Loucy (cell line): ENCODE data around the gene TRAPPC14.

Experiments
- H2AFZ ChIP-seq: fragments of 200-600 bp; sonication (generic); 2 replicates; pipeline ENCODE4 v1.6.0; 2016; ENCODE audit warnings: antibody characterized with exemption, mild to moderate bottlenecking, low read length, moderate library complexity
- H3F3A ChIP-seq: fragments of 200-600 bp; 2 replicates; pipeline ENCODE4 v1.6.0; 2016; ENCODE audit warnings: antibody characterized with exemption, low read depth, mild to moderate bottlenecking
- H3K27me3 ChIP-seq: fragments of 200-600 bp; sonication (generic); 2 replicates; pipeline ENCODE4 v1.6.1; 2014; ENCODE audit warnings: low read length, mild to moderate bottlenecking; ENCODE audit not compliant: insufficient read depth, poor library complexity, severe bottlenecking
- H3K36me3 ChIP-seq: fragments of 200-600 bp; sonication (generic); 2 replicates; pipeline ENCODE4 v1.6.1; 2016; ENCODE audit warnings: low read length; ENCODE audit not compliant: insufficient read depth
- H3K4me1 ChIP-seq: fragments of 200-600 bp; sonication (generic); 2 replicates; pipeline ENCODE4 v1.5.1; 2014; ENCODE audit warnings: low read length, mild to moderate bottlenecking; ENCODE audit not compliant: insufficient read depth, poor library complexity, severe bottlenecking
- H3K4me2 ChIP-seq: fragments of 200-600 bp; sonication (generic); 2 replicates; pipeline ENCODE4 v1.6.0; 2014; ENCODE audit warnings: antibody characterized with exemption, low read length, low read depth, mild to moderate bottlenecking; ENCODE audit not compliant: poor library complexity, severe bottlenecking
- H3K4me3 ChIP-seq: fragments of 200-600 bp; sonication (generic); 2 replicates; pipeline ENCODE4 v1.5.1; 2014; ENCODE audit warnings: low read length, mild to moderate bottlenecking, mixed read lengths; ENCODE audit not compliant: poor library complexity, severe bottlenecking
- H3K79me2 ChIP-seq: fragments of 200-600 bp; sonication (generic); 2 replicates; pipeline ENCODE4 v1.6.1; 2014; ENCODE audit warnings: low read length; ENCODE audit not compliant: insufficient read depth
- H3K9ac ChIP-seq: fragments of 200-600 bp; sonication (generic); 2 replicates; pipeline ENCODE4 v1.6.0; 2014; ENCODE audit warnings: mild to moderate bottlenecking, low read depth, low read length, moderate library complexity; ENCODE audit not compliant: poor library complexity, severe bottlenecking
- H3K9me2 ChIP-seq: fragments of 200-600 bp; sonication (generic); replicated peaks from 2 replicates; pipeline ENCODE4 v1.6.1; 2016; ENCODE audit warnings: low read depth, low read length, mixed read lengths
- H3K9me3 ChIP-seq: fragments of 200-600 bp; sonication (generic); 2 replicates; pipeline ENCODE4 v1.6.1; 2014; ENCODE audit warnings: mild to moderate bottlenecking, antibody characterized with exemption, low read length, low read depth; ENCODE audit not compliant: insufficient read depth
- H4K20me1 ChIP-seq: fragments of 200-600 bp; sonication (generic); 2 replicates; pipeline ENCODE4 v1.6.0; 2014; ENCODE audit warnings: antibody characterized with exemption, low read length, mild to moderate bottlenecking; ENCODE audit not compliant: insufficient read depth, poor library complexity, severe bottlenecking
- EZH2phosphoT487 ChIP-seq: fragments of 200-600 bp; IDR thresholded peaks from 2 replicates; pipeline ENCODE4 v1.6.1; 2018; ENCODE audit warnings: antibody characterized with exemption, mild to moderate bottlenecking, moderate library complexity, borderline replicate concordance
- TF ChIP-seq, protein P1 (sequence below): fragments of 200-600 bp; sonication (generic); conservative IDR thresholded peaks from 2 replicates; pipeline ENCODE4 v1.5.1; 2014; ENCODE audit warnings: mild to moderate bottlenecking, antibody characterized with exemption, low read length

TRAPPC14 gene

DNA sequence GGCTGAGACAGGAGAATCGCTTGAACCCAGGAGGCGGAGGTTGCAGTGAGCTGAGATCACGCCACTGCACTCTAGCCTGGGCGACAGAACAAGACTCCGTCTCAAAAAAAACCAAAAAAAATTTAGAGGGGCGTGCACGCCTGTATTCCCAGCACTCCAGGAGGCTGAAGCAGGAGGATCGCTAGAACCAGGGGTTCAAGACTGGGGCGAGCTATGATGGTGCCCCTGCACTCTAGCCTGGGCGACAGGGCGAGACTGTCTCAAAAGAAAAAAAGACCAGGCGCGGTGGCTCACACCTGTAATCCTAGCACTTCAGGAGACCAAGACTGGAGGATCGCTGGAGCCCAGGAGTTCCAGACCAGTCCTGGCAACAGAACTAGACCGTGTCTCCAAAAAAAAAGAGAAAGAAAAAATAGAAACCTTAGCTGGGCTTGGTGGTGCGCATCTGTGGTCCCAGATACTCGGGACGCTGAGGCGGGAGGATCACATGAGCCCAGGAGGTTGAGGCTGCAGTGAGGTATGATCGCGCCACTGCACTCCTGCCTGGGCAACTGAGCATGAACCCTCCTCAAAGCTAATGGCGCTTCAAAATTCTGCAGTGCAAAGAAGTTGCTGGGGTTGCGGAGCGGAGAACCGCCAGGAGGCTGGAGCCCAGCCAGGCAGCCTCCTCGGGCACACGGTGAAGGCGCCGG, 32.1 kb downstream of the TRAPPC14 start:
- Histone ChIP-seq H2AFZ (peak overlapping the region; percentile 84), H3K4me2 (peak overlapping the region; percentile 98), H3K9me3 (no peaks in the 10 kb centered on the region), H4K20me1 (no peaks in the 10 kb centered on the region), H3K79me2 (peaks cover 33% of the 10 kb centered on the region), H3K9ac (peak overlapping the region; percentile 97), H3K27me3 (no peaks in the 10 kb centered on the region), H3K9me2 (no peaks in the 10 kb centered on the region), H3F3A (no peaks in the 10 kb centered on the region; the same call in 1 of the 2 replicates), H3K4me3 (peak overlapping the region; percentile 95), H3K4me1 (peaks cover 25% of the 10 kb centered on the region), H3K36me3 (no peaks in the 10 kb centered on the region)
- TF ChIP-seq EZH2phosphoT487: no peak
- TF ChIP-seq, protein P1, sequence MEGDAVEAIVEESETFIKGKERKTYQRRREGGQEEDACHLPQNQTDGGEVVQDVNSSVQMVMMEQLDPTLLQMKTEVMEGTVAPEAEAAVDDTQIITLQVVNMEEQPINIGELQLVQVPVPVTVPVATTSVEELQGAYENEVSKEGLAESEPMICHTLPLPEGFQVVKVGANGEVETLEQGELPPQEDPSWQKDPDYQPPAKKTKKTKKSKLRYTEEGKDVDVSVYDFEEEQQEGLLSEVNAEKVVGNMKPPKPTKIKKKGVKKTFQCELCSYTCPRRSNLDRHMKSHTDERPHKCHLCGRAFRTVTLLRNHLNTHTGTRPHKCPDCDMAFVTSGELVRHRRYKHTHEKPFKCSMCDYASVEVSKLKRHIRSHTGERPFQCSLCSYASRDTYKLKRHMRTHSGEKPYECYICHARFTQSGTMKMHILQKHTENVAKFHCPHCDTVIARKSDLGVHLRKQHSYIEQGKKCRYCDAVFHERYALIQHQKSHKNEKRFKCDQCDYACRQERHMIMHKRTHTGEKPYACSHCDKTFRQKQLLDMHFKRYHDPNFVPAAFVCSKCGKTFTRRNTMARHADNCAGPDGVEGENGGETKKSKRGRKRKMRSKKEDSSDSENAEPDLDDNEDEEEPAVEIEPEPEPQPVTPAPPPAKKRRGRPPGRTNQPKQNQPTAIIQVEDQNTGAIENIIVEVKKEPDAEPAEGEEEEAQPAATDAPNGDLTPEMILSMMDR: no peak

DNA sequence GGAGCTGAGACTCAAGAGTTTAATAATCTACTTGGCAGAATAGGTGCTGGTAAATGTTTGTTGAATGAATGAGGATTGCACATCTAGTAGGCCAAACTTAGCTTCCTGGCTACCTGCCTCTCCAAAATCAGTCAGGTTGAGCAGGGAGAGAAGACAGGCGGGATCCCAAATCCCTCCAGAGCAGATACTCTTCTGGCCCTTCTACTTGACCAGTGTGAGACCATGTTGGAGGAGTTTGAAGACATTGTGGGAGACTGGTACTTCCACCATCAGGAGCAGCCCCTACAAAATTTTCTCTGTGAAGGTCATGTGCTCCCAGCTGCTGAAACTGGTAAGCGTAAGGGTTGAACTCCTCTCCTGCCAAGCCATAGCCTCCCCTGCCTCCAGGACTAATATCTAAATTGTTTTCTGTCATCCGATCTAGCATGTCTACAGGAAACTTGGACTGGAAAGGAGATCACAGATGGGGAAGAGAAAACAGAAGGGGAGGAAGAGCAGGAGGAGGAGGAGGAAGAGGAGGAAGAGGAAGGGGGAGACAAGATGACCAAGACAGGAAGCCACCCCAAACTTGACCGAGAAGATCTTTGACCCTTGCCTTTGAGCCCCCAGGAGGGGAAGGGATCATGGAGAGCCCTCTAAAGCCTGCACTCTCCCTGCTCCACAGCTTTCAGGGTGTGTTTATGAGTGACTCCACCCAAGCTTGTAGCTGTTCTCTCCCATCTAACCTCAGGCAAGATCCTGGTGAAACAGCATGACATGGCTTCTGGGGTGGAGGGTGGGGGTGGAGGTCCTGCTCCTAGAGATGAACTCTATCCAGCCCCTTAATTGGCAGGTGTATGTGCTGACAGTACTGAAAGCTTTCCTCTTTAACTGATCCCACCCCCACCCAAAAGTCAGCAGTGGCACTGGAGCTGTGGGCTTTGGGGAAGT, 34.0 kb downstream of the TRAPPC14 start:
- Histone ChIP-seq H3F3A (no peaks in the 10 kb centered on the region; the same call in 1 of the 2 replicates), H3K27me3 (no peaks in the 10 kb centered on the region), H3K9me2 (no peaks in the 10 kb centered on the region), H3K36me3 (no peaks in the 10 kb centered on the region), H3K9me3 (no peaks in the 10 kb centered on the region), H3K4me2 (peak overlapping the region; percentile 98), H3K4me3 (peak overlapping the region; percentile 95), H2AFZ (no peak overlapping the region), H3K9ac (peak overlapping the region; percentile 35), H3K79me2 (peaks cover 33% of the 10 kb centered on the region), H4K20me1 (no peaks in the 10 kb centered on the region), H3K4me1 (peaks cover 30% of the 10 kb centered on the region)
- TF ChIP-seq EZH2phosphoT487: no peak
- TF ChIP-seq, protein P1: no peak

DNA sequence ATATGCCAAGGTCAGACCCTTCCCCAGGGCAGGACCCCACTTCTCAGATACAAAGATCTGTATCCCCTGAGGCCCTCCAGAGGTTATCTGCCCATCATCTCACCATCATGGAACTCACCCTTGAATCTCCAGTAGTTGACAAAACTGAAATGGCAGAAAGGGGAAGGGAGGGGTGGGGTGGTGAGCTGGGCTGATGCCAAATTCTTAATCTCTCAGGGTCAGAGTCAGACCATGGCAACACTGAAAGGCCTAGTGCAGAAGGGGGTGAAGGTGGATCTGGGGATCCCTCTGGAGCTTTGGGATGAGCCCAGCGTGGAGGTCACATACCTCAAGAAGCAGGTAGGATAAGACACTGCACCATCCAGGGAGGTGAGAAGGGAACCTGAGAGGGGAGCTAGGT, 36.0 kb downstream of the TRAPPC14 start:
- peaks cover 48% of the 10 kb centered on the region for H3K79me2 ChIP-seq
- H3K9ac ChIP-seq: no peak overlapping the region
- peaks cover 4% of the 10 kb centered on the region for H4K20me1 ChIP-seq
- no peak for TF ChIP-seq EZH2phosphoT487
- TF ChIP-seq, protein P1: no peak
- H3K36me3 ChIP-seq: no peaks in the 10 kb centered on the region
- H3K9me2 ChIP-seq: no peaks in the 10 kb centered on the region
- H2AFZ ChIP-seq: no peak overlapping the region
- no peaks in the 10 kb centered on the region; the same call in 1 of the 2 replicates for H3F3A ChIP-seq
- no peak overlapping the region for H3K4me2 ChIP-seq
- H3K9me3 ChIP-seq: no peaks in the 10 kb centered on the region
- no peaks in the 10 kb centered on the region for H3K27me3 ChIP-seq
- no peak overlapping the region for H3K4me3 ChIP-seq
- H3K4me1 ChIP-seq: peaks cover 32% of the 10 kb centered on the region
